Uterus (tissue), 4 donors: ENCODE results near the gene IDH3A. TPM values are rescaled to one million over a fixed set of nuclear protein-coding genes. Genes with fewer than 3 reads are reported as not detected.

Source experiments
- DNase-seq, 2 donors: peaks; one replicate each; pipeline ENCODE4 v3.0.0-alpha.2; 2019 to 2020
- H3K27ac ChIP-seq, 2 donors: fragments of 200-600 bp; sonication (generic); 1 replicate in 1 of 2; 2 replicates in 1 of 2; pipeline ENCODE4 v1.5.1; 2016 to 2018
- H3K27me3 ChIP-seq, 2 donors: fragments of 200-600 bp; sonication (generic); one replicate each; pipeline ENCODE4 v1.5.1; 2018 to 2019; ENCODE audit warnings: control low read depth in 1 of 2
- H3K36me3 ChIP-seq, 2 donors: fragments of 200-600 bp; sonication (generic); one replicate each; pipeline ENCODE4 v1.5.1; 2019; ENCODE audit warnings: control low read depth in 1 of 2
- H3K4me1 ChIP-seq, 2 donors: fragments of 200-600 bp; sonication (generic); one replicate each; pipeline ENCODE4 v1.5.1; 2018 to 2019; ENCODE audit warnings: control low read depth in 1 of 2
- H3K4me3 ChIP-seq, 2 donors: fragments of 200-600 bp; sonication (generic); 1 replicate in 1 of 2; 2 replicates in 1 of 2; pipeline ENCODE4 v1.5.1; 2018 to 2019; ENCODE audit warnings: mild to moderate bottlenecking in 1 of 2
- H3K9me3 ChIP-seq, 2 donors: fragments of 200-600 bp; sonication (generic); one replicate each; pipeline ENCODE4 v1.5.1; 2019; ENCODE audit warnings: control low read depth in 1 of 2
- CTCF ChIP-seq, 4 experiments: fragments of 200-600 bp in 2 of 4; fragments of 450-650 bp in 2 of 4; sonication (generic) in 2 of 4; IDR thresholded peaks; one replicate each; pipeline ENCODE4 v1.5.1; 2016 to 2019; ENCODE audit warnings: antibody characterized with exemption in 4 of 4, mild to moderate bottlenecking in 2 of 4, moderate library complexity in 1 of 4
- POLR2A ChIP-seq, 2 donors: fragments of 450-650 bp; IDR thresholded peaks; one replicate each; pipeline ENCODE4 v1.6.1; 2016; ENCODE audit warnings: antibody characterized with exemption in 2 of 2, mild to moderate bottlenecking in 1 of 2, moderate library complexity in 1 of 2
- intact Hi-C: fragments of 100-400 bp; cut with DNase I; formaldehyde crosslinking; loops from one replicate; pipeline ENCODE4 v1.15.1; 2023; ENCODE audit warnings: low total_unique reads
- total RNA-seq, 4 donors: library from RNA; depleted of rRNA in 3 of 4; stranded (reverse); fragments of >200 nt in 3 of 4; gene quantifications; one replicate each; pipeline versions ENCODE4 v1.1.0 to v1.2.4, GENCODE V29; 2014 to 2023
- donor health status: DM: yes; HTN: yes; CAD: no.

IDH3A gene
- total RNA-seq, 4 donors from 2014 or later, result 60.1 to 118 (median 86.4) TPM

DNA sequence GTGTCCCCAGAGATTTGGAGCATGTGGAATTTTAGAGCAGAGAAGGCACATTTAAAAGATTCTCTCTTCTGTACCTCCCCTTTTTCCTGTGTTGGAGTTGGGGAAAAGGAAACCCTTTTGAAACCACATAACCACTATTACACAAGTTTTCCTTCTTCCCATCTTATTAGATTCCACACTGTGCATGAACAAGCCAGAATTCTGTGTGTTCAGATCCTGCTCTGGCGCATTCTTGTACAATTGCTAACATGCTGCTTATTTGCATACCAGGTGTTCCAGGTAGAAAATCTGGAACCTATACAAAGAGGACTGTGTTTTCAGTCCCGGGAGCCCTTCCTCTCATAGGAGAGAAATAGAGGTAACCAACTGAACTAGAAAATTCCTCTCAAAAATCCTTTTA lies 15.4 kb upstream of the IDH3A start:
- Histone ChIP-seq H3K36me3 (no peaks in the 10 kb centered on the region), H3K27ac (no peak overlapping the region), H3K9me3 (no peaks in the 10 kb centered on the region), H3K27me3 (no peaks in the 10 kb centered on the region), H3K4me3 (no peak overlapping the region), H3K4me1 (no peaks in the 10 kb centered on the region)
- TF ChIP-seq CTCF (IDR thresholded peaks at IDR 0.05) (no peak), POLR2A (IDR thresholded peaks at IDR 0.05) (no peak)
- DNase-seq, result no peak
- intact Hi-C loops, result no loop called here

DNA sequence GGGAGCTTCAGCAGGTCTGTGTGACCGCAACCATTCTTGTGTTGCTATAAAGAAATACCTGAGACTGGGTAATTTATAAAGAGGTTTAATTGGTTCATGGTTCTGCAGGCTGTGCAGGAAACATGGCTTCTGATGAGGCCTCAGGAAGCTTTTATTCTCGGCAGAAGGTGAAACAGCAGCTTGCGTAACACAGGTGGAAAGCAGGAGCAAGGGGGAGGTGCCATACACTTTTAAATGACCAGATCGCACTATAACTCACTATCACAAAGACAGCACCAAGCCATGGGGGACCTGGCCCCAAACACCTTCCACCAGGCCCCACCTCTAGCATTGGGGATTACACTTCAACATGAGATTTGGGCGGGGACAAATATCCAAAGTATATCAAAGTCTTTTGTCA lies 9.6 kb upstream of the IDH3A start:
- Histone ChIP-seq H3K36me3 (no peaks in the 10 kb centered on the region), H3K27me3 (no peaks in the 10 kb centered on the region), H3K9me3 (no peaks in the 10 kb centered on the region), H3K4me3 (no peak overlapping the region), H3K27ac (no peak overlapping the region), H3K4me1 (no peaks in the 10 kb centered on the region)
- TF ChIP-seq CTCF (IDR thresholded peaks at IDR 0.05) (no peak), POLR2A (IDR thresholded peaks at IDR 0.05) (no peak)
- no peak for DNase-seq
- intact Hi-C loops, result no loop called here

DNA sequence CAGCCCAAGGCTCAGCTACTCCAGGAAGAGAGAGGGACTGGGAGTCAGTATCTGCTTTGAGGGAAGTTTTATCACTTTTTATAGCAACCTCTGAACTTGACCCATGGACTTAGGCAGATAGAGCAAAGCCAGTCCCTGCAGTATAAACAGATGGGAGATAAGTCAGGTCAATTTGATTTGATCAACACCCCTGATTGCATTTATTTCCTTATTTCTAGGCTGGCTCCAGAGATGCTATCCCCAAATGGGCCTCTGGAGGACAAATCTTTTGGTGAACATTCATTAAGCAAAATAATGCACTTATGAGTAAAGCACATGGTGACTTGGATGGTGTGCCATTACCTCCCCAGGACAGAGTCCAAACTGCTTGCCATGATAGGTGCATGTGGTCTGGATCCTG lies 8.9 kb upstream of the IDH3A start:
- intact Hi-C loops, result no loop called here

DNA sequence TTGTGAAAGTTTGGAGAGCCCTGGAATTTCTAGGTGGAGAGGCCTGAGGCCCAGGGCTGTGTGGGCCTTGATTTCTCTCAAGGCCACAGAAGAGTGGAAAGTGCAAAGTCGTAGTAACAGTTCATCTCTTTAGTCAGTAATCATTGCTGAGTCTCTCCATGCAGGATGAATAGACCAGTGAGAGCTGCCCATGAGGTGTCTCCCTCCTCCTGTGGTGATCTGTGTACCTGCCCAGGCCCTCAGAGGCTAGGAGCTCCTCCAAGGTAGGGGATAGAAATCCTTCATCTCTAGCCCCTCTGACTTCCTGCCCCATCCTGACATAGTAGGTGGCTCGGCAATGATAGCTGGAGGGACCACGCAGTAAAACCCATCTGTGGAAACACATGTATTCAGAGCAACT lies 6.8 kb upstream of the IDH3A start:
- H3K36me3 ChIP-seq, result no peaks in the 10 kb centered on the region
- DNase-seq, result no peak
- no peaks in the 10 kb centered on the region for H3K9me3 ChIP-seq
- no peak for TF ChIP-seq CTCF (IDR thresholded peaks at IDR 0.05)
- no peak for TF ChIP-seq POLR2A (IDR thresholded peaks at IDR 0.05)
- no peak overlapping the region for H3K27ac ChIP-seq
- intact Hi-C loops, result no loop called here
- H3K4me1 ChIP-seq, result no peaks in the 10 kb centered on the region
- no peaks in the 10 kb centered on the region for H3K27me3 ChIP-seq
- H3K4me3 ChIP-seq, result no peak overlapping the region

More for the DNA sequence above, 8.9 kb upstream of the IDH3A start:
- no peaks in the 10 kb centered on the region for H3K4me1 ChIP-seq
- H3K27me3 ChIP-seq, result no peaks in the 10 kb centered on the region
- H3K4me3 ChIP-seq, result no peak overlapping the region
- H3K9me3 ChIP-seq, result no peaks in the 10 kb centered on the region
- TF ChIP-seq CTCF (IDR thresholded peaks at IDR 0.05) (no peak), POLR2A (IDR thresholded peaks at IDR 0.05) (no peak)
- no peak overlapping the region for H3K27ac ChIP-seq
- DNase-seq, result no peak
- no peaks in the 10 kb centered on the region for H3K36me3 ChIP-seq

DNA sequence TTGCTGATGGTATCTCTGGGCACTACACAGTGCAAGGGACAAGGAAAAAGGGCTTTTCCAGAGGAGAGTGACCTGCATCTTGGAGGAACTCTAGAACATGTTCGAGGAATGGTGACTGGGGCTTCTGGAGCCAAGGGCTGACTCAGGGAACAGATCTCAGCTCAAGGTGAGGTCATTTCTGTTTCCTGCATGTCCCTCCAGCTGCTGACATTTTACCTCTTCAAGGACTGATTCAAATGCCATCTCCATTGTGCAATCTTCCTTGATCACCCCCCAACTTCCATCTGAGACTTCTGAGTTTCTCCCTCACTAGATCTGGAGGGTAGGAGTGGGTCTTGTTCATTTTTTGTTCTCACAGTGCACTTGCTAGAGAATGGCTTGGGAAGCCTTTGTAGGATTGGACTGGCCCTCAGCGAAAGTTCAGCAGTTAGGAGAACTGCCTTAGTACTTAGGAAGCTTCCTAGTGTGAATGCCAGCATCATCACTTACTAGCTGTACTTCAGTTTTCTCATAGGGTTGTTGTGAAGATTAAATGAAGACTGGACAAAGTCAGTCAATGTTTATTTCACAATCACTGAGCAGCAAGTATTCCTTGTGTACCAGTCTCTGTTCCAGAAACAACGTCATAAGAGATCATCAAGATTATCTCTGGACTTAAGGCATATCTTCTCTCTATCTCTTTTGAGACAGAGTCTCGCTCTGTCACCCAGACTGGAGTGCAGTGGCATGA lies 2.6 kb upstream of the IDH3A start:
- H3K9me3 ChIP-seq, result no peaks in the 10 kb centered on the region
- no peak for TF ChIP-seq CTCF (IDR thresholded peaks at IDR 0.05)
- TF ChIP-seq POLR2A (IDR thresholded peaks at IDR 0.05), result no peak
- peaks cover 0 to 5% of the 10 kb centered on the region in 2 donors for H3K4me1 ChIP-seq
- no peak overlapping the region for H3K4me3 ChIP-seq
- no peak for DNase-seq
- no peaks in the 10 kb centered on the region for H3K27me3 ChIP-seq
- no peak overlapping the region for H3K27ac ChIP-seq
- H3K36me3 ChIP-seq, result no peaks in the 10 kb centered on the region
- intact Hi-C loops, result no loop called here
